Fibroblast of peridontal ligament (primary cell): Measurements from ENCODE around the gene NCOA4.
A peak's percentile ranks its signal among the peaks of the same experiment; 100 is the strongest.
"Not testable (repeated sequence)": the region's sequence is repeated elsewhere in the genome, so short reads cannot be mapped to it uniquely, and the experiment has no call there.

Experiments
- DNase-seq: peaks from one replicate; pipeline ENCODE4 v3.0.0-alpha.2; 2010; ENCODE audit errors: extremely low read depth

Gene NCOA4

GRCh38 chr10:46052057-46052790 lies 21.8 kb upstream of the NCOA4 start:
- DNase-seq = no peak

- peak; percentile 5 for DNase-seq
These were observed 20.7 kb upstream of the NCOA4 start for GRCh38 chr10:46050941-46051623.

- not testable (repeated sequence) for DNase-seq
These were observed 19.0 kb upstream of the NCOA4 start for GRCh38 chr10:46049497-46049831.

- no peak for DNase-seq
These were observed 17.7 kb upstream of the NCOA4 start for GRCh38 chr10:46048152-46048551.

- no peak for DNase-seq
These were observed 15.8 kb upstream of the NCOA4 start, which contains the start of gene MSMB for GRCh38 chr10:46046261-46046660. Gene MSMB (minus strand): TSS chr10:46046269. CDS start chr10:46046237, 32 bp downstream.

GRCh38 chr10:46042527-46042926 lies 12.1 kb upstream of the NCOA4 start:
- DNase-seq = no peak

GRCh38 chr10:46040004-46040403 lies 9.6 kb upstream of the NCOA4 start:
- no peak for DNase-seq

- no peak for DNase-seq
These were observed 6.8 kb upstream of the NCOA4 start for GRCh38 chr10:46037107-46037825.

- no peak for DNase-seq
These were observed 5.8 kb upstream of the NCOA4 start for GRCh38 chr10:46035923-46036849.

GRCh38 chr10:46033602-46034011 lies 3.2 kb upstream of the NCOA4 start:
- DNase-seq = peak; percentile 88

GRCh38 chr10:46031648-46032532 lies 1.5 kb upstream of the NCOA4 start:
- DNase-seq = no peak

GRCh38 chr10:46029461-46030030 lies 877 bp downstream of the NCOA4 start:
- no peak for DNase-seq

- DNase-seq = peak; percentile 81
These were observed 1.6 kb downstream of the NCOA4 start for GRCh38 chr10:46028584-46029460.

GRCh38 chr10:46026106-46026505 lies 4.3 kb downstream of the NCOA4 start:
- peak; percentile 46 for DNase-seq

- no peak for DNase-seq
These were observed 5.0 kb downstream of the NCOA4 start for GRCh38 chr10:46025406-46025805.

- DNase-seq = no peak
These were observed 5.5 kb downstream of the NCOA4 start for GRCh38 chr10:46024948-46025347.

GRCh38 chr10:46022978-46023702 lies 7.3 kb downstream of the NCOA4 start:
- peak; percentile 95 for DNase-seq

- DNase-seq = no peak
These were observed 10.1 kb downstream of the NCOA4 start for GRCh38 chr10:46020344-46020657.
